ENCODE results near the gene GABRG3. TPM values are rescaled to one million over a fixed set of nuclear protein-coding genes. Genes with fewer than 3 reads are reported as not detected.

Gene GABRG3
- total and polyA plus RNA-seq, 2 experiments from 2014 or later: 0.15 to 0.43 TPM

DNA sequence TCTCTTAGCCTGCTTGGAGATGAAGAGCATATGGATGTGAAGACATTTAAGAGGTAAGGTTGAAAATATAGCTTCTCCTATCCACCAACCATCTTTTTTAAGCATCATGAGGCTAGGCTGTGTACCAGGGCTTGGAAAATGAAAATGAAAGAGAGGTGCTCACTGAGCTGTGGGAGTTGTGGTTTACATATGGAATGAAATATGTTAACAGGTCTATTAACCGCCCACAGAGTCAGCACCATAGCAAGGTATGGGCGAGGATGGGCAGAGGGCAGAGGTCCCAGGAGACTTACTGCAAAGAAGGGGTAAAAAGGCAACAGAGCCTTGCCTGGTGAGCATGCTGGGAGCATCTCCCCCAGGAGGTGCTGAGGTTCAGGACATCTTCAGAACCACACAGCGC is 273.1 kb downstream of the GABRG3 start:
- Histone ChIP-seq H3K4me2 (no peak overlapping the region), H3K9me2 (replicated peaks; ENCODE audit: insufficient read depth) (no peaks in the 10 kb centered on the region), H3K27me3 (no peaks in the 10 kb centered on the region), H3K9me3 (ENCODE audit: low read depth) (no peaks in the 10 kb centered on the region), H3K4me3 (no peak overlapping the region), H3K79me2 (no peaks in the 10 kb centered on the region), H4K20me1 (ENCODE audit: insufficient read depth, poor library complexity, severe bottlenecking) (no peaks in the 10 kb centered on the region), H3K27ac (no peak overlapping the region), H3K36me3 (replicated peaks; ENCODE audit: insufficient read depth, low read depth) (no peaks in the 10 kb centered on the region), H3K4me1 (ENCODE audit: insufficient read depth) (no peaks in the 10 kb centered on the region), H2AFZ (no peak overlapping the region)
- no peak for TF ChIP-seq EZH2 (IDR thresholded peaks at IDR 0.05; ENCODE audit: borderline replicate concordance)
- TF ChIP-seq, protein P1, sequence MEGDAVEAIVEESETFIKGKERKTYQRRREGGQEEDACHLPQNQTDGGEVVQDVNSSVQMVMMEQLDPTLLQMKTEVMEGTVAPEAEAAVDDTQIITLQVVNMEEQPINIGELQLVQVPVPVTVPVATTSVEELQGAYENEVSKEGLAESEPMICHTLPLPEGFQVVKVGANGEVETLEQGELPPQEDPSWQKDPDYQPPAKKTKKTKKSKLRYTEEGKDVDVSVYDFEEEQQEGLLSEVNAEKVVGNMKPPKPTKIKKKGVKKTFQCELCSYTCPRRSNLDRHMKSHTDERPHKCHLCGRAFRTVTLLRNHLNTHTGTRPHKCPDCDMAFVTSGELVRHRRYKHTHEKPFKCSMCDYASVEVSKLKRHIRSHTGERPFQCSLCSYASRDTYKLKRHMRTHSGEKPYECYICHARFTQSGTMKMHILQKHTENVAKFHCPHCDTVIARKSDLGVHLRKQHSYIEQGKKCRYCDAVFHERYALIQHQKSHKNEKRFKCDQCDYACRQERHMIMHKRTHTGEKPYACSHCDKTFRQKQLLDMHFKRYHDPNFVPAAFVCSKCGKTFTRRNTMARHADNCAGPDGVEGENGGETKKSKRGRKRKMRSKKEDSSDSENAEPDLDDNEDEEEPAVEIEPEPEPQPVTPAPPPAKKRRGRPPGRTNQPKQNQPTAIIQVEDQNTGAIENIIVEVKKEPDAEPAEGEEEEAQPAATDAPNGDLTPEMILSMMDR (IDR thresholded peaks at IDR 0.05; ENCODE audit: poor library complexity): no peak
- TF ChIP-seq EZH2phosphoT487 (IDR thresholded peaks at IDR 0.05; ENCODE audit: low read depth, severe bottlenecking, unreplicated experiment): no peak
- DNase-seq (ENCODE audit: low spot score): no peak
- WGBS (ENCODE audit: low lambda C conversion rate, missing lambda C conversion rate): 94% methylated on average over 3 of the region's 3 CpGs

DNA sequence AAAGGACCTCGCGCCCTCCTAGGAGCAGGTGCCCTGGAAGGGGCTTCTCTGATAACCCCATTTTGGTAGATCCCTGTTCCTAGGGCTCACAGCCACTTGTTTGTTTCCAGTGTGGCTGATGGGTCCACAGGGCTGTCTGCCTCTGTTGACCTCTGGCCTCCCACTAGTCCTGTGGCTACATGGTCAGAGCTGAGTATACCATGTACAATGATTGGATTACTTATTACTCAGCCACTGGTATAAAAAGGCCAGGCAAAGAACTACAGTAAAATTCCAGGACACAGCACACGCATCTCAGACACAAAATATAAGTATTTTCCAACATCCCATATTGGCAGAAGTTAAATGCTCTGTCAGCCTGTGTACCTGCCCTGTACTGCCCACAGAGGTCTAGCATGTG is 277.3 kb downstream of the GABRG3 start:
- H3K9me3 ChIP-seq (ENCODE audit: low read depth): no peaks in the 10 kb centered on the region
- 95% methylated on average over 3 of the region's 3 CpGs for WGBS (ENCODE audit: low lambda C conversion rate, missing lambda C conversion rate)
- no peaks in the 10 kb centered on the region for H4K20me1 ChIP-seq (ENCODE audit: insufficient read depth, poor library complexity, severe bottlenecking)
- H3K9me2 ChIP-seq (replicated peaks; ENCODE audit: insufficient read depth): no peaks in the 10 kb centered on the region
- H3K79me2 ChIP-seq: no peaks in the 10 kb centered on the region
- H3K27ac ChIP-seq: no peak overlapping the region
- H3K4me3 ChIP-seq: no peak overlapping the region
- DNase-seq (ENCODE audit: low spot score): no peak
- no peaks in the 10 kb centered on the region for H3K36me3 ChIP-seq (replicated peaks; ENCODE audit: insufficient read depth, low read depth)
- H3K4me2 ChIP-seq: no peak overlapping the region
- TF ChIP-seq, protein P1 (IDR thresholded peaks at IDR 0.05; ENCODE audit: poor library complexity): no peak
- TF ChIP-seq EZH2phosphoT487 (IDR thresholded peaks at IDR 0.05; ENCODE audit: low read depth, severe bottlenecking, unreplicated experiment): no peak
- no peak for TF ChIP-seq EZH2 (IDR thresholded peaks at IDR 0.05; ENCODE audit: borderline replicate concordance)
- no peak overlapping the region for H2AFZ ChIP-seq
- no peaks in the 10 kb centered on the region for H3K4me1 ChIP-seq (ENCODE audit: insufficient read depth)
- no peaks in the 10 kb centered on the region for H3K27me3 ChIP-seq

DNA sequence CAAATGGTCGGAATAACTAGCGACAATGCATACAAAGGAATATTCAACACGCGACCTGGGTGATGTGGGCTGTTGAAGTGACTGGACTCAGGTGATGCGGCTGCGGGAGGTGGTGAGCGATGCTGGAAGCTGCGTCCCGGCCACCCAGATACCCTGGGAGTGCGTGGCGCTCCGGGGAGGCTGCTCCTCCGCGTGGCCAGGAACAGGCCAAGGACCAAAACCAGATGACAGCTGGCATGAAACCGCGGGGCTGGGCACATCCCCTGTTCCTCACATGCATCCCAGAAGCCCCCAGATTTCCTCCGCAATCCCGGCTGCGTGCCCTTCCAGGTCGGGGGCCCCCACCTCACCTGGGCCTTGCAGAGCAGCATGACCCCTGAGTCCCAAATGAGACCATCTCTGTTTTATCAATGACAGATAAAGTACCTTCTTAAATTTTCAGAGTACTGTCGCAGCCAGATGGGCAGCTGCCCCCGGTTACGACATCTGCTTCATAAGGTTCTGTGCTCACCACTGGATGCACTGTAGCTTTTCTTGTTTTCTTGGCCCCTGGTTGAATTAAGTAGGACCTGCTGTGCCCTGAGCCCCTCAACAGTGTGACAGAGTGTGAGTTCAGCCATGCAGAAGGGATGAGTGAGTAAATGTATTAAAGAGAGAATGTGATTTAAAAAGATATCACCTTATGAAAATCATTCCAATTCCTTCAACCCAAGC is 278.2 kb downstream of the GABRG3 start:
- no peaks in the 10 kb centered on the region for H3K79me2 ChIP-seq
- H4K20me1 ChIP-seq (ENCODE audit: insufficient read depth, poor library complexity, severe bottlenecking): no peaks in the 10 kb centered on the region
- H3K4me1 ChIP-seq (ENCODE audit: insufficient read depth): no peaks in the 10 kb centered on the region
- H3K4me2 ChIP-seq: no peak overlapping the region
- H3K36me3 ChIP-seq (replicated peaks; ENCODE audit: insufficient read depth, low read depth): no peaks in the 10 kb centered on the region
- no peaks in the 10 kb centered on the region for H3K27me3 ChIP-seq
- 94% methylated on average over 23 of the region's 23 CpGs for WGBS (ENCODE audit: low lambda C conversion rate, missing lambda C conversion rate)
- no peak overlapping the region for H3K4me3 ChIP-seq
- H3K9me2 ChIP-seq (replicated peaks; ENCODE audit: insufficient read depth): no peaks in the 10 kb centered on the region
- H3K9me3 ChIP-seq (ENCODE audit: low read depth): no peaks in the 10 kb centered on the region
- TF ChIP-seq EZH2 (IDR thresholded peaks at IDR 0.05; ENCODE audit: borderline replicate concordance): no peak
- no peak for TF ChIP-seq EZH2phosphoT487 (IDR thresholded peaks at IDR 0.05; ENCODE audit: low read depth, severe bottlenecking, unreplicated experiment)
- TF ChIP-seq, protein P1 (IDR thresholded peaks at IDR 0.05; ENCODE audit: poor library complexity): no peak
- no peak overlapping the region for H3K27ac ChIP-seq
- no peak overlapping the region for H2AFZ ChIP-seq
- no peak for DNase-seq (ENCODE audit: low spot score)
